GM23338 (cell line): ENCODE measurements around the gene NCKAP1. TPM values are rescaled to one million over a fixed set of nuclear protein-coding genes. Genes with fewer than 3 reads are reported as not detected.

Experiments used
- ATAC-seq: fragments of 200-7000 bp; cut with Tn5 transposase; 3 replicates; pipeline ENCODE4 v1.9.1; 2020
- DNase-seq: peaks from one replicate; pipeline ENCODE4 v3.0.0-alpha.2; 2015; ENCODE audit warnings: low spot score
- H2AFZ ChIP-seq: fragments of 200-600 bp; sonication (generic); 2 replicates; pipeline ENCODE4 v1.8.0; 2016; ENCODE audit warnings: antibody characterized with exemption, mild to moderate bottlenecking, moderate library complexity
- H3F3A ChIP-seq: fragments of 200-600 bp; sonication (generic); replicated peaks from 2 replicates; pipeline ENCODE4 v1.8.0; 2017; ENCODE audit warnings: antibody characterized with exemption, mixed run types, low read depth
- H3K27ac ChIP-seq: fragments of 200-600 bp; sonication (generic); 2 replicates; pipeline ENCODE4 v1.6.1; 2016; ENCODE audit warnings: low read depth
- H3K27me3 ChIP-seq: fragments of 200-600 bp; sonication (generic); 2 replicates; pipeline ENCODE4 v1.8.0; 2016; ENCODE audit warnings: mild to moderate bottlenecking, mixed run types, moderate library complexity; ENCODE audit not compliant: insufficient read depth
- H3K36me3 ChIP-seq: fragments of 200-600 bp; sonication (generic); 2 replicates; pipeline ENCODE4 v1.8.0; 2016; ENCODE audit warnings: mild to moderate bottlenecking; ENCODE audit not compliant: insufficient read depth
- H3K4me1 ChIP-seq: fragments of 200-600 bp; sonication (generic); 2 replicates; pipeline ENCODE4 v1.8.0; 2016; ENCODE audit warnings: mild to moderate bottlenecking, moderate library complexity; ENCODE audit not compliant: insufficient read depth
- H3K4me2 ChIP-seq: fragments of 200-600 bp; sonication (generic); 2 replicates; pipeline ENCODE4 v1.7.1; 2017; ENCODE audit warnings: mixed run types
- H3K4me3 ChIP-seq: fragments of 200-600 bp; sonication (generic); 2 replicates; pipeline ENCODE4 v1.6.1; 2016; ENCODE audit warnings: mixed run types
- H3K79me2 ChIP-seq: fragments of 200-600 bp; sonication (generic); replicated peaks from 2 replicates; pipeline ENCODE4 v1.8.0; 2017; ENCODE audit warnings: mild to moderate bottlenecking; ENCODE audit not compliant: insufficient read depth
- H3K9me2 ChIP-seq: fragments of 200-600 bp; sonication (generic); 2 replicates; pipeline ENCODE4 v1.8.0; 2017; ENCODE audit not compliant: insufficient read depth
- H4K20me1 ChIP-seq: fragments of 200-600 bp; sonication (generic); replicated peaks from 2 replicates; pipeline ENCODE4 v1.8.0; 2017; ENCODE audit warnings: mild to moderate bottlenecking; ENCODE audit not compliant: insufficient read depth
- H3K27ac Mint-ChIP-seq: 2 replicates; pipeline ENCODE4 v1.8.0; 2020; ENCODE audit warnings: inconsistent platforms, mild to moderate bottlenecking, moderate library complexity, mixed read lengths
- H3K27me3 Mint-ChIP-seq: 3 replicates; pipeline ENCODE4 v1.8.0; 2022; ENCODE audit warnings: low read depth, mild to moderate bottlenecking, moderate library complexity, mixed read lengths, inconsistent platforms; ENCODE audit not compliant: insufficient read depth, poor library complexity
- H3K36me3 Mint-ChIP-seq: 3 replicates; pipeline ENCODE4 v1.8.0; 2021; ENCODE audit warnings: low read depth, mild to moderate bottlenecking, inconsistent platforms, moderate library complexity, mixed read lengths
- H3K4me1 Mint-ChIP-seq: 3 replicates; pipeline ENCODE4 v1.8.0; 2020; ENCODE audit warnings: mild to moderate bottlenecking, inconsistent platforms, mixed read lengths
- H3K4me3 Mint-ChIP-seq: 3 replicates; pipeline ENCODE4 v1.8.0; 2021; ENCODE audit warnings: moderate library complexity, mild to moderate bottlenecking, inconsistent platforms, mixed read lengths
- H3K9me3 Mint-ChIP-seq: 3 replicates; pipeline ENCODE4 v1.8.0; 2020; ENCODE audit warnings: moderate library complexity, mild to moderate bottlenecking, inconsistent platforms, mixed read lengths
- CREB1 ChIP-seq: fragments of 250-450 bp; sonication (Bioruptor Pico); IDR thresholded peaks from 2 replicates; pipeline ENCODE4 v1.5.0; 2020; ENCODE audit warnings: low read depth, mild to moderate bottlenecking, moderate library complexity
- EZH2 ChIP-seq: fragments of 200-600 bp; sonication (generic); IDR thresholded peaks from one replicate; pipeline ENCODE4 v1.8.0; 2017; ENCODE audit warnings: antibody characterized with exemption, mild to moderate bottlenecking, low read depth; ENCODE audit not compliant: unreplicated experiment
- EZH2phosphoT487 ChIP-seq: fragments of 200-600 bp; sonication (generic); IDR thresholded peaks from one replicate; pipeline ENCODE4 v1.8.1; 2018; ENCODE audit warnings: antibody characterized with exemption; ENCODE audit not compliant: unreplicated experiment
- JUNB ChIP-seq: IDR thresholded peaks from one replicate; pipeline ENCODE4 v1.6.1; 2016; ENCODE audit warnings: antibody characterized with exemption; ENCODE audit not compliant: unreplicated experiment
- NANOG ChIP-seq: IDR thresholded peaks from 2 replicates; pipeline ENCODE4 v1.6.1; 2016; ENCODE audit warnings: antibody characterized with exemption, borderline replicate concordance
- POLR2AphosphoS5 ChIP-seq: IDR thresholded peaks from 2 replicates; pipeline ENCODE4 v1.6.1; 2016; ENCODE audit warnings: antibody characterized with exemption, low read depth
- STAT1 ChIP-seq: IDR thresholded peaks from one replicate; pipeline ENCODE4 v1.6.1; 2016; ENCODE audit warnings: antibody characterized with exemption; ENCODE audit not compliant: unreplicated experiment
- ZNF114 ChIP-seq: fragments of 250-450 bp; sonication (Bioruptor Pico); IDR thresholded peaks from 2 replicates; pipeline ENCODE4 v1.5.0; 2020; ENCODE audit warnings: mild to moderate bottlenecking, moderate library complexity
- ZNF331 ChIP-seq: fragments of 250-450 bp; sonication (Bioruptor Pico); IDR thresholded peaks from 2 replicates; pipeline ENCODE4 v1.5.0; 2020; ENCODE audit warnings: low read depth, mild to moderate bottlenecking, moderate library complexity
- polyA plus RNA-seq: library from polyadenylated mRNA; unstranded; fragments of >200 nt; fragmentation: Nextera tagmentation; extraction: Ambion mirVana; gene quantifications from 2 replicates; pipeline ENCODE4 v1.2.1, GENCODE V29; 2016
- total RNA-seq: library from RNA; depleted of rRNA; stranded (reverse); fragments of >200 nt; shearing (Covaris generic); gene quantifications from 2 replicates; pipeline ENCODE4 v1.2.3, GENCODE V29; 2014
- TF ChIP-seq, protein P1 (sequence below): IDR thresholded peaks from 2 replicates; pipeline ENCODE4 v1.6.1; 2016; ENCODE audit warnings: antibody characterized with exemption
- TF ChIP-seq, protein P2 (sequence below): IDR thresholded peaks from one replicate; pipeline ENCODE4 v1.6.1; 2018; ENCODE audit warnings: antibody characterized with exemption; ENCODE audit not compliant: unreplicated experiment
- TF ChIP-seq, protein P3 (sequence below), 2 experiments: fragments of 200-600 bp in 1 of 2; sonication (generic) in 1 of 2; conservative IDR thresholded peaks; 2 replicates each; pipeline versions ENCODE4 v1.5.1 to v1.6.1; 2016 to 2017; ENCODE audit warnings: antibody characterized with exemption in 2 of 2, low read depth in 2 of 2, mild to moderate bottlenecking in 2 of 2, moderate library complexity in 1 of 2
- TF ChIP-seq, protein P4 (sequence below): fragments of 250-450 bp; sonication (Bioruptor Pico); IDR thresholded peaks from 2 replicates; pipeline ENCODE4 v1.5.0; 2020; ENCODE audit warnings: mild to moderate bottlenecking, moderate library complexity

Gene NCKAP1
- total and polyA plus RNA-seq, 2 experiments from 2014 or later: 53.8 to 157 TPM

DNA sequence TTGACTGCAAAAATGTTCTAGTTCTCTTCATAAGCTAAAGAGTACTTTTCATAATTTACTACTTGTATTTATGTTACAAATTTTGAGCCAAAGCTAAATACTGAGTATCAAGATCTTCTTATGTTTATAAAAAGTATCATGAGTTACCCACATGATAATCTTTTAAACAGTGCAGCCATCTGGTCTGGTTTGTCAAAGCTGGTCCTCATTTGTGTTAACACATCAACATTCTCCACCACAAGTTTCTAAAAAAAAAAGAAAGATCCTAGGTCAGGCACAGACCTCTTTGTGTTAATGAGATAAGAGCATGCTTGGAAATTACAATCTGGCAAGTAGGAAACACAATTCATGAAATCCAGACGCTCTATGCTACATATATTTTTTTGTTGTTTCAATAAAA is 96.3 kb downstream of the NCKAP1 start (continued):
- no peak for TF ChIP-seq ZNF114 (CRISPR knock-in tag)

DNA sequence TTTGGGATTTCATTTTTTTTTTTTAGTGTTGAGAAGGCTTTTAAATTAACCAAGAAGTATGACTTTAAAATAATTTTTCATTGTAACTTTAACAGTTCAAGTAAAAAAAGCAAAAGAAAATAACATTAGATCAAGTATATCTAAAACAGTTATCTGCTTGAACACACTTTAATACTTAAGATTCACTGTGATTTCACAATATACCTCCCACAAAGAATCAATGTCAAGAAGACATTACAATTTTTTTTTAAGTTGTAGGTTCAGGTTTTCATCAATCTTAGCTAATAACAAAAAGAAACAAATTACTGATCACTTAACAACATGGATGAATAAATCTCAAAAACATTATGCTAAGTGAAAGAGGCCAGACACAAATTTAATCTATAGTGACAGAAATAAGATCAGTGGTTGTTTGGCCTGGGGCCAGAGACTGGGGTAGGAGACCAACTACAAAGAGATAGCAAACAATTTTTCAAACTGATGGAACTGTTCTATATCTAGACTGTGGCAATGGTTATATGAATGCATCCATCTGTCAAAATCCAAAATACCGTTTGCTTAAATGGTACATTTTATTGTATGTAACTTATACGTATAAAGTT is 97.0 kb downstream of the NCKAP1 start:
- H3K36me3 ChIP-seq: 0 out of 2 replicates have a peak, but pooled peaks cover 4% of the 10 kb centered on the region
- H3K9me2 ChIP-seq: no peaks in the 10 kb centered on the region
- no peaks in the 10 kb centered on the region for H3K79me2 ChIP-seq
- Mint-ChIP-seq H3K27ac (no peak overlapping the region), H3K4me3 (no peak overlapping the region), H3K9me3 (no peaks in the 10 kb centered on the region), H3K36me3 (peaks cover 23% of the 10 kb centered on the region; the same call in 2 of the 3 replicates), H3K27me3 (no peaks in the 10 kb centered on the region), H3K4me1 (no peaks in the 10 kb centered on the region)
- no peaks in the 10 kb centered on the region for H4K20me1 ChIP-seq
- H3K4me2 ChIP-seq: no peak overlapping the region
- ATAC-seq: no peak
- TF ChIP-seq, protein P1, sequence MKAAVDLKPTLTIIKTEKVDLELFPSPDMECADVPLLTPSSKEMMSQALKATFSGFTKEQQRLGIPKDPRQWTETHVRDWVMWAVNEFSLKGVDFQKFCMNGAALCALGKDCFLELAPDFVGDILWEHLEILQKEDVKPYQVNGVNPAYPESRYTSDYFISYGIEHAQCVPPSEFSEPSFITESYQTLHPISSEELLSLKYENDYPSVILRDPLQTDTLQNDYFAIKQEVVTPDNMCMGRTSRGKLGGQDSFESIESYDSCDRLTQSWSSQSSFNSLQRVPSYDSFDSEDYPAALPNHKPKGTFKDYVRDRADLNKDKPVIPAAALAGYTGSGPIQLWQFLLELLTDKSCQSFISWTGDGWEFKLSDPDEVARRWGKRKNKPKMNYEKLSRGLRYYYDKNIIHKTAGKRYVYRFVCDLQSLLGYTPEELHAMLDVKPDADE: no peak
- TF ChIP-seq ZNF114 (CRISPR knock-in tag) (no peak), EZH2 (no peak), ZNF331 (CRISPR knock-in tag) (no peak), JUNB (no peak), EZH2phosphoT487 (no peak), POLR2AphosphoS5 (no peak), NANOG (no peak), STAT1 (no peak), CREB1 (CRISPR knock-in tag) (no peak)
- TF ChIP-seq, protein P2, sequence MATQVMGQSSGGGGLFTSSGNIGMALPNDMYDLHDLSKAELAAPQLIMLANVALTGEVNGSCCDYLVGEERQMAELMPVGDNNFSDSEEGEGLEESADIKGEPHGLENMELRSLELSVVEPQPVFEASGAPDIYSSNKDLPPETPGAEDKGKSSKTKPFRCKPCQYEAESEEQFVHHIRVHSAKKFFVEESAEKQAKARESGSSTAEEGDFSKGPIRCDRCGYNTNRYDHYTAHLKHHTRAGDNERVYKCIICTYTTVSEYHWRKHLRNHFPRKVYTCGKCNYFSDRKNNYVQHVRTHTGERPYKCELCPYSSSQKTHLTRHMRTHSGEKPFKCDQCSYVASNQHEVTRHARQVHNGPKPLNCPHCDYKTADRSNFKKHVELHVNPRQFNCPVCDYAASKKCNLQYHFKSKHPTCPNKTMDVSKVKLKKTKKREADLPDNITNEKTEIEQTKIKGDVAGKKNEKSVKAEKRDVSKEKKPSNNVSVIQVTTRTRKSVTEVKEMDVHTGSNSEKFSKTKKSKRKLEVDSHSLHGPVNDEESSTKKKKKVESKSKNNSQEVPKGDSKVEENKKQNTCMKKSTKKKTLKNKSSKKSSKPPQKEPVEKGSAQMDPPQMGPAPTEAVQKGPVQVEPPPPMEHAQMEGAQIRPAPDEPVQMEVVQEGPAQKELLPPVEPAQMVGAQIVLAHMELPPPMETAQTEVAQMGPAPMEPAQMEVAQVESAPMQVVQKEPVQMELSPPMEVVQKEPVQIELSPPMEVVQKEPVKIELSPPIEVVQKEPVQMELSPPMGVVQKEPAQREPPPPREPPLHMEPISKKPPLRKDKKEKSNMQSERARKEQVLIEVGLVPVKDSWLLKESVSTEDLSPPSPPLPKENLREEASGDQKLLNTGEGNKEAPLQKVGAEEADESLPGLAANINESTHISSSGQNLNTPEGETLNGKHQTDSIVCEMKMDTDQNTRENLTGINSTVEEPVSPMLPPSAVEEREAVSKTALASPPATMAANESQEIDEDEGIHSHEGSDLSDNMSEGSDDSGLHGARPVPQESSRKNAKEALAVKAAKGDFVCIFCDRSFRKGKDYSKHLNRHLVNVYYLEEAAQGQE: no peak
- TF ChIP-seq, protein P3, sequence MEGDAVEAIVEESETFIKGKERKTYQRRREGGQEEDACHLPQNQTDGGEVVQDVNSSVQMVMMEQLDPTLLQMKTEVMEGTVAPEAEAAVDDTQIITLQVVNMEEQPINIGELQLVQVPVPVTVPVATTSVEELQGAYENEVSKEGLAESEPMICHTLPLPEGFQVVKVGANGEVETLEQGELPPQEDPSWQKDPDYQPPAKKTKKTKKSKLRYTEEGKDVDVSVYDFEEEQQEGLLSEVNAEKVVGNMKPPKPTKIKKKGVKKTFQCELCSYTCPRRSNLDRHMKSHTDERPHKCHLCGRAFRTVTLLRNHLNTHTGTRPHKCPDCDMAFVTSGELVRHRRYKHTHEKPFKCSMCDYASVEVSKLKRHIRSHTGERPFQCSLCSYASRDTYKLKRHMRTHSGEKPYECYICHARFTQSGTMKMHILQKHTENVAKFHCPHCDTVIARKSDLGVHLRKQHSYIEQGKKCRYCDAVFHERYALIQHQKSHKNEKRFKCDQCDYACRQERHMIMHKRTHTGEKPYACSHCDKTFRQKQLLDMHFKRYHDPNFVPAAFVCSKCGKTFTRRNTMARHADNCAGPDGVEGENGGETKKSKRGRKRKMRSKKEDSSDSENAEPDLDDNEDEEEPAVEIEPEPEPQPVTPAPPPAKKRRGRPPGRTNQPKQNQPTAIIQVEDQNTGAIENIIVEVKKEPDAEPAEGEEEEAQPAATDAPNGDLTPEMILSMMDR (conservative IDR thresholded peaks at IDR 0.05; ENCODE audit: low read depth in 2 of 2): no peak
- TF ChIP-seq, protein P4, sequence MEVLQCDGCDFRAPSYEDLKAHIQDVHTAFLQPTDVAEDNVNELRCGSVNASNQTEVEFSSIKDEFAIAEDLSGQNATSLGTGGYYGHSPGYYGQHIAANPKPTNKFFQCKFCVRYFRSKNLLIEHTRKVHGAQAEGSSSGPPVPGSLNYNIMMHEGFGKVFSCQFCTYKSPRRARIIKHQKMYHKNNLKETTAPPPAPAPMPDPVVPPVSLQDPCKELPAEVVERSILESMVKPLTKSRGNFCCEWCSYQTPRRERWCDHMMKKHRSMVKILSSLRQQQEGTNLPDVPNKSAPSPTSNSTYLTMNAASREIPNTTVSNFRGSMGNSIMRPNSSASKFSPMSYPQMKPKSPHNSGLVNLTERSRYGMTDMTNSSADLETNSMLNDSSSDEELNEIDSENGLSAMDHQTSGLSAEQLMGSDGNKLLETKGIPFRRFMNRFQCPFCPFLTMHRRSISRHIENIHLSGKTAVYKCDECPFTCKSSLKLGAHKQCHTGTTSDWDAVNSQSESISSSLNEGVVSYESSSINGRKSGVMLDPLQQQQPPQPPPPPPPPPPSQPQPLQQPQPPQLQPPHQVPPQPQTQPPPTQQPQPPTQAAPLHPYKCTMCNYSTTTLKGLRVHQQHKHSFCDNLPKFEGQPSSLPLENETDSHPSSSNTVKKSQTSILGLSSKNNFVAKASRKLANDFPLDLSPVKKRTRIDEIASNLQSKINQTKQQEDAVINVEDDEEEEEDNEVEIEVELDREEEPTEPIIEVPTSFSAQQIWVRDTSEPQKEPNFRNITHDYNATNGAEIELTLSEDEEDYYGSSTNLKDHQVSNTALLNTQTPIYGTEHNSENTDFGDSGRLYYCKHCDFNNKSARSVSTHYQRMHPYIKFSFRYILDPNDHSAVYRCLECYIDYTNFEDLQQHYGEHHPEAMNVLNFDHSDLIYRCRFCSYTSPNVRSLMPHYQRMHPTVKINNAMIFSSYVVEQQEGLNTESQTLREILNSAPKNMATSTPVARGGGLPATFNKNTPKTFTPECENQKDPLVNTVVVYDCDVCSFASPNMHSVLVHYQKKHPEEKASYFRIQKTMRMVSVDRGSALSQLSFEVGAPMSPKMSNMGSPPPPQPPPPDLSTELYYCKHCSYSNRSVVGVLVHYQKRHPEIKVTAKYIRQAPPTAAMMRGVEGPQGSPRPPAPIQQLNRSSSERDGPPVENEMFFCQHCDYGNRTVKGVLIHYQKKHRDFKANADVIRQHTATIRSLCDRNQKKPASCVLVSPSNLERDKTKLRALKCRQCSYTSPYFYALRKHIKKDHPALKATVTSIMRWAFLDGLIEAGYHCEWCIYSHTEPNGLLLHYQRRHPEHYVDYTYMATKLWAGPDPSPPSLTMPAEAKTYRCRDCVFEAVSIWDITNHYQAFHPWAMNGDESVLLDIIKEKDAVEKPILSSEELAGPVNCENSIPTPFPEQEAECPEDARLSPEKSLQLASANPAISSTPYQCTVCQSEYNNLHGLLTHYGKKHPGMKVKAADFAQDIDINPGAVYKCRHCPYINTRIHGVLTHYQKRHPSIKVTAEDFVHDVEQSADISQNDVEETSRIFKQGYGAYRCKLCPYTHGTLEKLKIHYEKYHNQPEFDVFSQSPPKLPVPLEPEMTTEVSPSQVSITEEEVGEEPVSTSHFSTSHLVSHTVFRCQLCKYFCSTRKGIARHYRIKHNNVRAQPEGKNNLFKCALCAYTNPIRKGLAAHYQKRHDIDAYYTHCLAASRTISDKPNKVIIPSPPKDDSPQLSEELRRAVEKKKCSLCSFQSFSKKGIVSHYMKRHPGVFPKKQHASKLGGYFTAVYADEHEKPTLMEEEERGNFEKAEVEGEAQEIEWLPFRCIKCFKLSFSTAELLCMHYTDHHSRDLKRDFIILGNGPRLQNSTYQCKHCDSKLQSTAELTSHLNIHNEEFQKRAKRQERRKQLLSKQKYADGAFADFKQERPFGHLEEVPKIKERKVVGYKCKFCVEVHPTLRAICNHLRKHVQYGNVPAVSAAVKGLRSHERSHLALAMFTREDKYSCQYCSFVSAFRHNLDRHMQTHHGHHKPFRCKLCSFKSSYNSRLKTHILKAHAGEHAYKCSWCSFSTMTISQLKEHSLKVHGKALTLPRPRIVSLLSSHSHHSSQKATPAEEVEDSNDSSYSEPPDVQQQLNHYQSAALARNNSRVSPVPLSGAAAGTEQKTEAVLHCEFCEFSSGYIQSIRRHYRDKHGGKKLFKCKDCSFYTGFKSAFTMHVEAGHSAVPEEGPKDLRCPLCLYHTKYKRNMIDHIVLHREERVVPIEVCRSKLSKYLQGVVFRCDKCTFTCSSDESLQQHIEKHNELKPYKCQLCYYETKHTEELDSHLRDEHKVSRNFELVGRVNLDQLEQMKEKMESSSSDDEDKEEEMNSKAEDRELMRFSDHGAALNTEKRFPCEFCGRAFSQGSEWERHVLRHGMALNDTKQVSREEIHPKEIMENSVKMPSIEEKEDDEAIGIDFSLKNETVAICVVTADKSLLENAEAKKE: no peak
- no peak overlapping the region for H2AFZ ChIP-seq
- no peak overlapping the region for H3K27ac ChIP-seq
- no peak for DNase-seq
- H3K4me1 ChIP-seq: no peaks in the 10 kb centered on the region
- H3K27me3 ChIP-seq: no peaks in the 10 kb centered on the region
- no peak overlapping the region for H3K4me3 ChIP-seq
- no peaks in the 10 kb centered on the region for H3F3A ChIP-seq
